Lower leg skin (tissue), 3 donors: ENCODE data around the gene TUT7.

Experiments
- CTCF ChIP-seq, 3 donors: fragments of 450-650 bp; IDR thresholded peaks; one replicate each; pipeline ENCODE4 v1.5.1; 2016; ENCODE audit warnings: antibody characterized with exemption in 3 of 3, mild to moderate bottlenecking in 3 of 3, moderate library complexity in 2 of 3
- POLR2A ChIP-seq, 2 donors: fragments of 450-650 bp; IDR thresholded peaks; one replicate each; pipeline ENCODE4 v1.6.1; 2016 to 2017; ENCODE audit warnings: antibody characterized with exemption in 2 of 2, mild to moderate bottlenecking in 1 of 2, moderate library complexity in 1 of 2

DNA sequence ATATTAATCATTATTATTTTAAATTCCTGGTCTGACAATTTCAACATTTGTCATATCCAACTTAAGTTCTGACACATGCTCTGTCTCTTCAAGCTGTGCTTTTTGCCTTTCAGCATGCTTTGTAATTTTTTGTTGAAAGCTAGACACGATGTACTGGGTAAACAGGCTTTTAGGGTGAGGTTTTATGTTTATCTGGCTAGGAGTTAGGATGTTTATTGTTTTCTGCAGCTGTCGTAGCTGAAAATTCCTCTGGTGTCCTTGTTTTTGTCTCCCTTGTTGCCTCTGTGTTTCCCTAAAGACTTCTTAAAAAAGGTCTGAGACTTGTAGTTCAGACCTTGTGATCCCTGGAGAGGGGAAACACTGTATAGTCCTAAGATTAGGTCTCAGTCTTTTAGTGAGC, 20.6 kb downstream of the TUT7 start:
- TF ChIP-seq CTCF (IDR thresholded peaks at IDR 0.05) (no peak), POLR2A (IDR thresholded peaks at IDR 0.05) (no peak)
